Cerebellar nuclear complex (tissue), 1 donor: Measurements from ENCODE around the gene RRP8.

Source experiments
- DNase-seq, 2 experiments: peaks; one replicate each; lab custom pipeline; 2025; lab: John Stamatoyannopoulos, UW

RRP8 gene

GRCh38 chr11:6632116-6633073 lies 29.0 kb upstream of the RRP8 start:
- no peak for DNase-seq

GRCh38 chr11:6631361-6631890 lies 28.0 kb upstream of the RRP8 start:
- DNase-seq = no peak

- DNase-seq = no peak
Observed at GRCh38 chr11:6630632-6631291, 27.3 kb upstream of the RRP8 start.

- no peak for DNase-seq
Observed at GRCh38 chr11:6629892-6630631, 26.6 kb upstream of the RRP8 start.

GRCh38 chr11:6629573-6629891 lies 26.1 kb upstream of the RRP8 start:
- DNase-seq = no peak

- no peak for DNase-seq
Observed at GRCh38 chr11:6628526-6628925, 25.1 kb upstream of the RRP8 start.

- no peak for DNase-seq
Observed at GRCh38 chr11:6627762-6628241, 24.4 kb upstream of the RRP8 start.

GRCh38 chr11:6626971-6627761 lies 23.8 kb upstream of the RRP8 start:
- DNase-seq = no peak

- no peak for DNase-seq
Observed at GRCh38 chr11:6625832-6626420, 22.5 kb upstream of the RRP8 start.

- DNase-seq = no peak
Observed at GRCh38 chr11:6625156-6625831, 21.9 kb upstream of the RRP8 start.

GRCh38 chr11:6623391-6624363 lies 20.3 kb upstream of the RRP8 start:
- DNase-seq = no peak

GRCh38 chr11:6622261-6623171 lies 19.1 kb upstream of the RRP8 start:
- DNase-seq = no peak

GRCh38 chr11:6621711-6622211 lies 18.3 kb upstream of the RRP8 start:
- DNase-seq = no peak

GRCh38 chr11:6620636-6621035 lies 17.2 kb upstream of the RRP8 start:
- no peak for DNase-seq

GRCh38 chr11:6619004-6619745 lies 15.8 kb upstream of the RRP8 start, which contains the start of gene TPP1:
Gene TPP1, minus strand, starts transcription at chr11:6619422. Its CDS starts 22 bp downstream, at chr11:6619400.
- peak; percentile 93 to 95 for DNase-seq

- no peak for DNase-seq
Observed at GRCh38 chr11:6618117-6619003, 14.9 kb upstream of the RRP8 start.
